HepG2 (cell line): ENCODE measurements around the gene TANC1. TPM values are rescaled to one million over a fixed set of nuclear protein-coding genes. Genes with fewer than 3 reads are reported as not detected.

Experiments
- AHDC1 ChIP-seq: sonication (generic); formaldehyde crosslinking; IDR thresholded peaks from 2 replicates; pipeline ENCODE4 v1.5.1; 2020; ENCODE audit warnings: mild to moderate bottlenecking, missing genetic modification reagents, borderline replicate concordance
- MAZ ChIP-seq, 2 experiments: sonication (generic) in 1 of 2; formaldehyde crosslinking in 1 of 2; IDR thresholded peaks; 2 replicates each; pipeline versions ENCODE4 v1.5.0 to v1.6.1; 2012 to 2020; ENCODE audit warnings: low read depth in 2 of 2, mild to moderate bottlenecking in 2 of 2, borderline replicate concordance in 1 of 2, improper control_type of control experiment in 1 of 2, low read length in 1 of 2, missing genetic modification reagents in 1 of 2, moderate library complexity in 1 of 2
- TBX2 ChIP-seq: sonication (generic); formaldehyde crosslinking; IDR thresholded peaks from 2 replicates; pipeline ENCODE4 v1.5.0; 2020; ENCODE audit warnings: missing genetic modification reagents, mild to moderate bottlenecking, borderline replicate concordance
- ZBTB40 ChIP-seq, 2 experiments: fragments of 450-650 bp in 1 of 2; sonication (generic) in 1 of 2; formaldehyde crosslinking in 1 of 2; IDR thresholded peaks; 2 replicates each; pipeline versions ENCODE4 v1.6.1 to v1.8.0; 2016 to 2022; ENCODE audit warnings: antibody characterized with exemption in 1 of 2, mild to moderate bottlenecking in 1 of 2, missing genetic modification reagents in 1 of 2
- ZMAT5 ChIP-seq: sonication (generic); formaldehyde crosslinking; IDR thresholded peaks from 2 replicates; pipeline ENCODE4 v1.5.0; 2020; ENCODE audit warnings: mild to moderate bottlenecking, low read depth, missing genetic modification reagents, borderline replicate concordance
- ZNF704 ChIP-seq: sonication (generic); formaldehyde crosslinking; IDR thresholded peaks from 2 replicates; pipeline ENCODE4 v1.8.1; 2023; ENCODE audit warnings: mild to moderate bottlenecking, inconsistent platforms, moderate library complexity, missing genetic modification reagents, borderline replicate concordance
- polyA plus RNA-seq, 8 experiments: library from polyadenylated mRNA; depleted of rRNA in 3 of 8; stranded (reverse) in 7 of 8; unstranded in 1 of 8; fragments of >200 nt; fragmentation: Illumina TruSeq in 4 of 8; extraction: Trizol in 4 of 8; gene quantifications; 2 replicates each; pipeline versions ENCODE4 v1.2.1 to v1.2.3, GENCODE V29; 2011 to 2016; ENCODE audit warnings: low read depth in 4 of 8, missing spikeins in 1 of 8, mixed read lengths in 1 of 8; ENCODE audit not compliant: insufficient read depth in 1 of 8
- total RNA-seq, 5 experiments: library from RNA; depleted of rRNA; stranded (reverse); fragments of >200 nt; fragmentation: Illumina TruSeq; extraction: Trizol; gene quantifications; 2 replicates each; pipeline ENCODE4 v1.2.3, GENCODE V29; 2016; ENCODE audit warnings: low read depth in 1 of 5

TANC1 gene
- total and polyA plus RNA-seq, 2 of the 13 experiments (the other 11 are each of a cell fraction or from before 2014, with no cell fraction given): 2.3 to 5.6 TPM

GRCh38 chr2:159202568-159203071 lies 234.2 kb downstream of the TANC1 start (continued):
- TF ChIP-seq AHDC1 (CRISPR knock-in tag) (no peak), ZMAT5 (CRISPR knock-in tag) (no peak), ZBTB40 (IDR thresholded peaks at IDR 0.05) (no peak), ZBTB40 (CRISPR knock-in tag; IDR thresholded peaks at IDR 0.05) (no peak), ZNF704 (CRISPR knock-in tag) (no peak), MAZ (IDR thresholded peaks at IDR 0.05; ENCODE audit: borderline replicate concordance, low read depth, low read length) (no peak), MAZ (CRISPR knock-in tag; IDR thresholded peaks at IDR 0.05; ENCODE audit: low read depth) (no peak), TBX2 (CRISPR knock-in tag) (no peak)
